Neural cell (in vitro differentiated cells): ENCODE measurements around the gene HOXA3. TPM values are rescaled to one million over a fixed set of nuclear protein-coding genes. Genes with fewer than 3 reads are reported as not detected.

Source experiments
- H2AFZ ChIP-seq: fragments of 200-600, 300-800 bp; sonication (generic), shearing (Covaris generic); 2 replicates; pipeline ENCODE4 v1.6.0; 2014; ENCODE audit warnings: low read depth, mild to moderate bottlenecking, antibody characterized with exemption, low read length, moderate library complexity
- H3F3A ChIP-seq: fragments of 200-600 bp; shearing (Covaris generic); 2 replicates; pipeline ENCODE4 v1.6.1; 2016; ENCODE audit warnings: mild to moderate bottlenecking, moderate library complexity, mixed read lengths, antibody characterized with exemption, low read length; ENCODE audit not compliant: insufficient read depth, poor library complexity, severe bottlenecking
- H3K27ac ChIP-seq: fragments of 200-600, 300-800 bp; sonication (generic), shearing (Covaris generic); 2 replicates; pipeline ENCODE4 v1.5.1; 2014; ENCODE audit warnings: mild to moderate bottlenecking, low read length, moderate library complexity
- H3K27me3 ChIP-seq: fragments of 300-800, 200-600 bp; sonication (generic), shearing (Covaris generic); 2 replicates; pipeline ENCODE4 v1.6.0; 2014; ENCODE audit warnings: mild to moderate bottlenecking, low read depth, low read length, moderate library complexity; ENCODE audit not compliant: insufficient read depth
- H3K36me3 ChIP-seq: fragments of 300-800, 200-600 bp; sonication (generic), shearing (Covaris generic); 2 replicates; pipeline ENCODE4 v1.5.1; 2014; ENCODE audit warnings: mild to moderate bottlenecking, antibody characterized with exemption, low read length, moderate library complexity; ENCODE audit not compliant: insufficient read depth
- H3K4me2 ChIP-seq: fragments of 300-800, 200-600 bp; sonication (generic), shearing (Covaris generic); 2 replicates; pipeline ENCODE4 v1.6.0; 2014; ENCODE audit warnings: mild to moderate bottlenecking, low read length
- H3K4me3 ChIP-seq: fragments of 300-800, 200-600 bp; sonication (generic), shearing (Covaris generic); 2 replicates; pipeline ENCODE4 v1.5.1; 2014; ENCODE audit warnings: mild to moderate bottlenecking, low read length, moderate library complexity
- H3K79me2 ChIP-seq: fragments of 200-600 bp; shearing (Covaris generic); replicated peaks from 2 replicates; pipeline ENCODE4 v1.6.0; 2014; ENCODE audit warnings: mild to moderate bottlenecking, low read length, moderate library complexity; ENCODE audit not compliant: insufficient read depth
- H3K9ac ChIP-seq: fragments of 300-800, 200-600 bp; sonication (generic), shearing (Covaris generic); 2 replicates; pipeline ENCODE4 v1.6.1; 2016; ENCODE audit warnings: mild to moderate bottlenecking, low read length, mixed read lengths
- H3K9me2 ChIP-seq: fragments of 200-600 bp; shearing (Covaris generic); 2 replicates; pipeline ENCODE4 v1.6.1; 2016; ENCODE audit warnings: mild to moderate bottlenecking, low read length, mixed read lengths; ENCODE audit not compliant: insufficient read depth
- H3K9me3 ChIP-seq: fragments of 200-600, 300-800 bp; sonication (generic), shearing (Covaris generic); 2 replicates; pipeline ENCODE4 v1.6.1; 2016; ENCODE audit warnings: mild to moderate bottlenecking, mixed run types, low read length, moderate library complexity, mixed read lengths
- H4K20me1 ChIP-seq: fragments of 200-600 bp; shearing (Covaris generic); 2 replicates; pipeline ENCODE4 v1.6.1; 2016; ENCODE audit warnings: mild to moderate bottlenecking, mixed run types; ENCODE audit not compliant: insufficient read depth
- CTCF ChIP-seq: fragments of 450-650 bp; IDR thresholded peaks from 2 replicates; pipeline ENCODE4 v1.5.1; 2014; ENCODE audit warnings: antibody characterized with exemption, mild to moderate bottlenecking, moderate library complexity; ENCODE audit not compliant: poor library complexity, severe bottlenecking
- EP300 ChIP-seq: fragments of 450-650 bp; conservative IDR thresholded peaks from 2 replicates; pipeline ENCODE4 v1.6.1; 2014; ENCODE audit warnings: antibody characterized with exemption, mild to moderate bottlenecking, moderate library complexity; ENCODE audit not compliant: poor library complexity, severe bottlenecking
- EZH2 ChIP-seq: fragments of 200-600, 300-800 bp; shearing (Covaris generic), sonication (generic); IDR thresholded peaks from 2 replicates; pipeline ENCODE4 v1.6.1; 2014; ENCODE audit warnings: antibody characterized with exemption, low read length, borderline replicate concordance, mild to moderate bottlenecking; ENCODE audit not compliant: insufficient read depth, poor library complexity, severe bottlenecking
- MXI1 ChIP-seq: fragments of 450-650 bp; conservative IDR thresholded peaks from 2 replicates; pipeline ENCODE4 v1.6.1; 2014; ENCODE audit warnings: antibody characterized with exemption, mild to moderate bottlenecking; ENCODE audit not compliant: poor library complexity, severe bottlenecking
- POLR2AphosphoS5 ChIP-seq: IDR thresholded peaks from 2 replicates; pipeline ENCODE4 v1.6.1; 2012
- RAD21 ChIP-seq: fragments of 450-650 bp; conservative IDR thresholded peaks from 2 replicates; pipeline ENCODE4 v1.6.1; 2014; ENCODE audit warnings: antibody characterized with exemption, mild to moderate bottlenecking, moderate library complexity
- REST ChIP-seq: IDR thresholded peaks from 2 replicates; pipeline ENCODE4 v1.6.1; 2012; ENCODE audit warnings: borderline replicate concordance
- TAF1 ChIP-seq: IDR thresholded peaks from 2 replicates; pipeline ENCODE4 v1.6.1; 2012; ENCODE audit warnings: low read depth
- polyA plus RNA-seq: library from polyadenylated mRNA; depleted of rRNA; stranded (reverse); fragments of >200 nt; gene quantifications from 2 replicates; pipeline ENCODE4 v1.2.3, GENCODE V29; 2014

Gene HOXA3
- polyA plus RNA-seq, 1 donor from 2014 or later, result not detected

GRCh38 chr7:27096768-27097514 is 55.4 kb downstream of the HOXA3 start:
- Histone ChIP-seq H3K9ac (no peak overlapping the region), H4K20me1 (no peaks in the 10 kb centered on the region), H2AFZ (no peak overlapping the region), H3F3A (no peaks in the 10 kb centered on the region), H3K9me3 (peaks cover 3% of the 10 kb centered on the region), H3K27ac (no peak overlapping the region), H3K79me2 (no peaks in the 10 kb centered on the region), H3K36me3 (no peaks in the 10 kb centered on the region), H3K4me2 (no peak overlapping the region), H3K9me2 (no peaks in the 10 kb centered on the region), H3K4me3 (peak overlapping the region; percentile 63), H3K27me3 (peaks cover 100% of the 10 kb centered on the region)
- TF ChIP-seq REST (no peak), CTCF (no peak), POLR2AphosphoS5 (peak; percentile 43), RAD21 (no peak), TAF1 (no peak), EP300 (no peak), MXI1 (no peak)

DNA sequence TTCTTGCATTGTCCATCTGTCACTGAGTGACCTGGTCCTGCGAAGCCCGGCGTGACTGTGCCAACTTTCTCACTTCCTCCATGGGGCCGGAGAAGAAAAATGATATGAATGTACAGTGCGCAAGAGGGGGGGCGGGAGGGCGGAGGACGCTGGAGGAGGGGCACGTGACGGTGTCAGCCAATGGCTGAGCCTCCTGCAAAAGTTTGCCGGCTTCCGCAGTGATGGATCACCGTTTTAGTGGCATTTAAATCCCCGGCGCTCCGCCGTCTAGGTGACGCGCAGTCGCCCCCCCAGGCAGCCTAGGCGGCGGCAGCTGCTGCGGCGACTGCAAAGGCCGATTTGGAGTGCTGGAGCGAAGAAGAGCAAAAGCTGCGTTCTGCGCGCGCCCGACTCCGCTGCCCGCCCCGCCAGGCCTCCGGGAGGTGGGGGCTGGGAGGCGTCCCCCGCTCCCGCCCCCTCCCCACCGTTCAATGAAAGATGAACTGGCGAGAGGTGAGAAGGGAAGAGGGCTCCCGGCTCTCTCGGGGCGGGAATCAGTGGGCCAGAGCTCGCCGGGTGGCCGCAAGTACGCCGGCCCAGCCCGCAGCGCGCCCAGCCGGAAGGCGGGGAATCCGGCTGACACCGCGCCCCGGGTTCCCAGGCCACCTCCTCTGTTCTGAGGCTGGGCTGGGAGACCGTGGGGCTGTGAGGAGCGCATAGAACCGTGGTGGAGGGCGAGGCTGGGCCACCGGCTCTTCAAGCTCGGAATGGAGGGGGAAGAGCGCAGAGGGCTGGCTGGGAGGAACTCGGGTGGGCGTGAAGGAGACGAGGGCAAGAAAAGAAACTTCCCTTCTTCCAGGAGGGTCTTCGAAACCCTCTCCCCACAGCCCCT is 56.3 kb downstream of the HOXA3 start, which contains the start of gene HOXA1:
TSS of gene HOXA1 (minus strand) at position 104 of the 871 bp plus-strand sequence. CDS start at position 16, 88 bp downstream.
- Histone ChIP-seq H3K4me3 (peak within 1 kb of the TSS; percentile 63), H3K4me2 (no peak within 1 kb of the TSS), H3K79me2 (no peaks in the 10 kb centered on the region), H3K9ac (no peak within 1 kb of the TSS), H3K9me2 (no peaks in the 10 kb centered on the region), H4K20me1 (no peaks in the 10 kb centered on the region), H2AFZ (no peak within 1 kb of the TSS), H3K27me3 (peaks cover 100% of the 10 kb centered on the region), H3K27ac (no peak within 1 kb of the TSS), H3K36me3 (no peaks in the 10 kb centered on the region), H3K9me3 (peaks cover 3% of the 10 kb centered on the region), H3F3A (no peaks in the 10 kb centered on the region)
- TF ChIP-seq RAD21 (no peak), EP300 (no peak), EZH2 (peak; percentile 84), TAF1 (no peak), MXI1 (no peak)
